Activated T-cell treated with anti-CD3 and anti-CD28 coated beads for 48 hours (primary cell): ENCODE measurements around the gene RNF208.

Experiments
- DNase-seq: peaks from one replicate; pipeline ENCODE4 v3.0.0-alpha.2; 2020; ENCODE audit warnings: low read depth

RNF208 gene

DNA sequence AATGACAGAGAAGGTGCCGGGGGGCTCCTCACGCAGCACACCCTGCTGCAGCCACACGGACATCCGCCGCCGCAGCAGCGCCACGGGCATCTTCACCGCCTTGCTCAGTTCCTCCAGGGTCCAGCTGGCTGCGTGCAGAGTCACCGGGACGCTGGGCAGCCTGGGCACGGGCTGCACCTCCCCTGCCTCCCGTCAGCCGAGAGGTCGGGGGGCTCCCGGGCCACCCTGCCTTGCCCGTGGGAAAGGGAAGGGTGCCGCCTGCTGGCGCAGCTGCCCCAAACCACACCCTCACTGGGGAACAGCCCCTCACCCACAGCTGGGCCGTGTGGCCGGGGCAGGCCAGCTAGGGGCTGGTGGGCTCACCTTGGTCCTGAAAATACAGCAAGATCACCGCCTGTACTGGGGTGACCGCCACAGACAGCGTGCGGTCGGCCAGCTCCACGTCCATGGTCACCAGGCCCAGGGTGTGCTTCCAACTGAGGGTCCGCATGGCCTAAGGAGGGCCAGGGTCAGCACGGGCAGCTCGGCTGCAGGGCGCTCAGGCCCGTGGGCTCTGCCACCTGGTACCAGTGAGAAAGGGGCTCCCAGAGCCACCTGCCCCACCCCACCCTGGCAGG, 46.6 kb downstream of the RNF208 start:
- no peak for DNase-seq

DNA sequence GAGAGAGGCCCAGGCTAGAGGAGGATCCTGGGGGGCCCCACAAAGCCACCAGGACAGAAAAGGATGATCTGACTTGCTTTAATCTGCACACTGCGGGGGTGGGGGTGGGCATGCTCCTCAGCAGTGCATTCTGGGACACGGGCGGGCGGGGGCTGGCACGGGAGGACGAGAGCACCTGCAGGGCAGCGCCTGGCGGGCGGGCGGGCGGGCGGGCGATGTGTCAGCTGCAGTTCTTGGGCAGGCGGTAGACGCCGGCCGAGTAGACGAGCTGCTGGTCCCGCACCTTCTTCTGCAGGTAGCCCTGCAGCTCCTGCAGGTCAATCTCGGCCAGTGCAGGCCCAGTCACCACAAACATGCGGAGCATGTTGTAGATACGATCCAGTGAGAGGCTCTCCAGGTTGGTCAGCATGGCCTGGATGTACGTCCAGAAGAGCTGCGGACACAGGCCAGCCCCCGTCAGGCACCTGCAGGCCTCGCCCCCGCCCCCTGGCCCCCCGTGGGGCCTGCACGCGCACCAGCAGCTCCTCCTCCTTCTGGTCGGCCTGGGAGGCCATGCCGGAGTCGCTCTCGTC, 47.2 kb downstream of the RNF208 start:
- DNase-seq: no peak

DNA sequence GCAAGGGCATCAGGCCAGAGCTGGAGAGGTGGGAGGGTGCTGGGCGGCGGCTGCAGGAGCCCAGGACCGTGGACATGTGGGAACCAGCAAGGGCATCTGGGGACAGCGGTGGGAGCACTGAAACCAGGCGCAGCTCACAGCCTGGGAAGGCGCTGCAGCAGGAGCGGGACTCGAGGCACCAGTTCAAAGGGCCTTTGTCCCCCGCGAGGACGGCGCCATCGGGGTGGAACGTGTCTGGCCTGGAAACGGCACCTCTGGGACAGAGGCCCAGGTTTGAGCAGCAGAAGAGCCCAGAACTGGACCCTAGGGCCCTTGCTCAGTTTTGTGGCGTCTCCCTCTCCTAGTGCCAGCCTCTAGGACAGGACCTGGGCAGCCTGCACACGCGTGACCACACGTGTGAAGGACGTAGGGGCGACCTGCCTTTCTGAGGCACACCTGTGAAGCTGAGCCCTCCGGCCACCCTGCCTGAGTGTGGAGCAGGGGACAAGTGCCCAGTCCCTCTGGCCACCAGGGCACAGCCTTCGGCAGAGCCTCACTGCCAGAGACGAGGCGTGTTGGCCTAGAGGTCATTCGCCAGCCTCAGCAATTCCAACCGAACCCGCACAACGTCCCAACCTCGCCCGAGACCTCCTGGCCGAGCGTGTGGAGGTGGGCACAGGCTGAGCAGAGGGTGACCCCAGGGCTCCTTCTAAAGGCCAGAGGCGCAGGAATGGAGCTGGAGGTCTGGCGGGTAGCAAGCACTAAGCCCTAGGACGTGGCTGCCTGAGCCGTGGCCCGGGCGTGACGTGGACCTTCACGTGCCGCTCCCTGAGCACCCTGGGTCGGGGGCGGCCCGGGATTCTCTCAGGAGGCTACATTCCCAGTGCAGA, 48.0 kb downstream of the RNF208 start:
- DNase-seq: no peak

DNA sequence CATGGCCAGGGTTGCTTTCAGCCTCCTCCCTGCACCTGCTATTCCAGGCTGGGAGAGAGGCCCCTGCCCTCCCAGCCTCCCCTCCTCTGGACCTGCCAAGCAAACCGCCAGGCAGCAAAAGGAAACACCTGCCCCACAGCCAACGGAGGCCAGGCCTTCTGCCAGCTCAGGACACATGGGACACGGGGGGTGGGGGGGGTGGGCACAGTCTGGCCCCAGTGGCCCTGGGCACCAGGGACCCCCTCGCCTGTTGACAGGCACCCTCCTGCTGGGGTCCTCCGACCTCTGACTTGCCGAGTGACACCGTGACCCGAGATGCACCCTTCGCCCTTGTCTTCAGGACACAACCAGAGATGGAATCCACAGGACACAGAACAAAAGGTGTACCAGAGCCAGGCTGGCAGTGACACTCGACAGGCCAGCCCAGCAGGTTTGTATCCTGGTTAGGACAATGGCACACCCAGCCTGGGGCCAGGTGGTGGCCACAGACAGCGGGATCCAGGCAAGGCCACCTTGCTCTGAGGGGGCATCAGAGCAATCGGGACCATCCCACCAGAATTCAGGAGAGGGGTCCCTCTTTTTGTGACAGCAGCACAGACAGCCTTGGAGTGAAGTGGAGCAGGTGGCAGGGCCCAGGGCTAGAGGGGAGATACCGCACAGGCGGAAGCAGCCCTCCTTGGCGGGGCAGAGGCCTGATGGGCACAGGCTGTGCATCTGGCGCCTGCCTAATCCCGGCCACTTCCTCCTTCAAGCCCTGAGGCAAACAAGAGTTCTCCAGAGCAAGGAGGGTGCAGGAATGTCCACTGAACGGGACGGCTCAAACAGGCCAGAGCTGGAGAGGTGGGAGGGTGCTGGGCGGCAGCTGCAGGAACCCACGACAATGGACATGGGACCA, 48.9 kb downstream of the RNF208 start:
- no peak for DNase-seq

DNA sequence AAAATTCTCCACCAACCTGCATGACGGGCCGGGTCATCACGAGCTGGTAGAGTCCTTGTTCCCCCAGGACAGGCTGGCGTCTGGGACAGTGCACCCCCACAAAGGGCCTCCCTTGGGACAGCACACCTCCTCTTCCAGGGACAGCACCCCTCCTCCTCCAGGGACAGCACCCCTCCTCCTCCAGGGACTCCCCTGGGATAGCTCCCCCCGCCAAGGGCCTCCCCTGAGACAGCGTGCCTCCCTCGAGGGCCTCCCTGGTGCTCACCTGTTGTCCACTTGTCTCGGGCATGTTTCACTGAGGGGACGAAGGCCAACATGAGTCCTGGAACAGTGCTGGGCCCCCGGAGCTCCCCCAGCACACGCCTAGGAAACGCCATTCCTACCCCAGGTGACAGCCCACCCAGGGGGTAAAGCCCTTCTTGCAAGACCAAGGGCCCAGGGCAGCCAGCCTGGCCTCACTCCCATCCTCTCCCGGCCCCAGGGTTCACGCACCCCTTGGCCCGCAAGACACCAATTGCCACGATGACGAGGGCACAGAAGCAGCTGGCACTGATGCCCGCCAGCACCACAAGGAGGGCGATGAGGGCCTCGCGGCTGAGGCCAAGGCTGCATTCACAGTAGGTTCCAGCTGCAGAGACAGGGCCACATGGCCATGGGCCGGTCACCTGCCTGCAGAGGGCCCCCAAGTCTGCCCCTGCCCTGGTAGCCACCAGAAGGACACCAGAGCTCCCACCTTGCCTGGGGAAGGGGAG, 50.7 kb downstream of the RNF208 start:
- no peak for DNase-seq

DNA sequence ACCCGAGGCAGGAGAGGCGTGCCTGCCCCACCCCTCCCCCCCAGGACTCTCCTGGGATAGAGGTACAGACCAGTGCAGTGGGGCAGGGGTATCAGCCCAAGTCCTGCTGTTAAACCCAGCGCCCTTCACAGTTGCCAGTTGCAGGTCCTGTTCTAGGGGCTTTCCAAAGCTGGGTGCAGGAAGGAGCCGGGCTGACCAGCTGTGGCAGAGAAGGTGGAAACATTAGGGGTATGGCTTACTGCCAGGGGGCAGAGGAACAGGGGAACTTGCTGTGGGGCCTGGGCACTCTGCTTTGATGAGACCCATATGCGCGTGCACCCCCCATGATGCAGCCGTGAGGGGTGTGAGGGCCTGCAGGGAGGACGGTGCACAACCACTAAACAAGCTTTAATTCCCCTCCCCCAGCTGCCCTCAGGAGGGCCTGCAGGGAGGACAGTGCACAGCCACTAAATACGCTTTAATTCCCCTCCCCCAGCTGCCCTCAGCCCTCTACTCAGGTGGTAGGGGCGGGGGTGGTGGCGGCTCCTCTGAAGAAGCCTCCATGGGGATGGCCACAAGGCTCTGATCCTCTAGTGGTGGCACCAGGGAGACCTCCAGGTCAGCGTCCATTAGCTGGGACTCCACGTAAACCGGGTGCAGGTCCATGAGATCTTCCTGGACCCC, 51.4 kb downstream of the RNF208 start:
- DNase-seq: no peak
